AG04450 (cell line): Measurements from ENCODE around the gene GLE1. TPM values are rescaled to one million over a fixed set of nuclear protein-coding genes. Genes with fewer than 3 reads are reported as not detected.

ENCODE experiments used
- CTCF ChIA-PET: fragments of 300-600, 350-600 bp; formaldehyde crosslinking; extraction: SDS; loops from one replicate; lab custom pipeline; 2022; ENCODE audit warnings: antibody characterized with exemption, inconsistent platforms; lab: Charles Lee
- POLR2A ChIA-PET: fragments of 350-600 bp; formaldehyde crosslinking; extraction: SDS; loops from one replicate; lab custom pipeline; 2021; ENCODE audit warnings: antibody characterized with exemption, inconsistent platforms; lab: Yijun Ruan, JAX
- DNase-seq: peaks from one replicate; pipeline ENCODE4 v3.0.0-alpha.2; 2011; ENCODE audit warnings: low read depth, low spot score
- H3K27ac ChIP-seq: one replicate; pipeline ENCODE4 v1.5.1; 2012; ENCODE audit warnings: low read depth, low read length, control low read depth
- H3K27me3 ChIP-seq: one replicate; pipeline ENCODE4 v1.6.0; 2012; ENCODE audit warnings: low read length; ENCODE audit not compliant: control insufficient read depth, insufficient read depth
- H3K4me3 ChIP-seq: 2 replicates; pipeline ENCODE4 v1.5.1; 2011; ENCODE audit warnings: mild to moderate bottlenecking, low read depth, low read length, control low read depth
- H3K9me3 ChIP-seq: 2 replicates; pipeline ENCODE4 v1.5.1; 2012; ENCODE audit warnings: low read length; ENCODE audit not compliant: control insufficient read depth, insufficient read depth
- CTCF ChIP-seq: IDR thresholded peaks from 2 replicates; pipeline ENCODE4 v1.5.1; 2011; ENCODE audit warnings: low read depth, low read length, control low read depth, inconsistent platforms
- polyA plus RNA-seq: library from polyadenylated mRNA; depleted of rRNA; stranded (reverse); fragments of >200 nt; gene quantifications from 2 replicates; pipeline ENCODE4 v1.2.3, GENCODE V29; 2011

The GLE1 gene
- polyA plus RNA-seq, 1 experiment: 27.3 TPM

GRCh38 chr9:128457207-128457606 lies 47.3 kb upstream of the GLE1 start:
- no peaks in the 10 kb centered on the region for H3K27me3 ChIP-seq
- ChIA-PET POLR2A (interaction anchor here (0.7 kb wide), 1 partner anchor 57 kb away, joined by 4 read pairs; no protein-coding TSS in a partner anchor), CTCF (interaction anchor here (1.7 kb wide), 1 partner anchor 18 kb away, joined by 5 read pairs; no protein-coding TSS in a partner anchor)
- no peak overlapping the region for H3K27ac ChIP-seq
- peak overlapping the region; percentile 82 for H3K4me3 ChIP-seq
- no peaks in the 10 kb centered on the region; the same call in 1 of the 2 replicates for H3K9me3 ChIP-seq
- no peak for TF ChIP-seq CTCF
- DNase-seq: no peak

GRCh38 chr9:128459011-128459410 lies 45.5 kb upstream of the GLE1 start:
- Histone ChIP-seq H3K27me3 (no peaks in the 10 kb centered on the region), H3K27ac (no peak overlapping the region), H3K4me3 (no peak overlapping the region), H3K9me3 (no peaks in the 10 kb centered on the region; the same call in 1 of the 2 replicates)
- CTCF ChIA-PET: interaction anchor here (0.7 kb wide), 1 partner anchor 41 kb away, joined by 6 read pairs; no protein-coding TSS in a partner anchor
- DNase-seq: no peak
- POLR2A ChIA-PET: interaction anchor here (0.6 to 0.7 kb wide), 3 partner anchors 9 to 108 kb away, joined by 4 to 11 read pairs (median 4); partner anchors contain the start of gene CERCAM
- no peak for TF ChIP-seq CTCF

GRCh38 chr9:128469070-128469469 lies 35.4 kb upstream of the GLE1 start:
- Histone ChIP-seq H3K4me3 (no peak overlapping the region), H3K27ac (no peak overlapping the region), H3K9me3 (no peaks in the 10 kb centered on the region), H3K27me3 (no peaks in the 10 kb centered on the region)
- DNase-seq: no peak
- no peak for TF ChIP-seq CTCF
- ChIA-PET POLR2A (no interaction called here), CTCF (interaction anchor here (0.7 to 0.9 kb wide), 3 partner anchors 31 to 107 kb away, joined by 3 to 4 read pairs (median 3); no protein-coding TSS in a partner anchor)

GRCh38 chr9:128470560-128470959 lies 34.0 kb upstream of the GLE1 start:
- Histone ChIP-seq H3K9me3 (no peaks in the 10 kb centered on the region), H3K27me3 (no peaks in the 10 kb centered on the region), H3K27ac (no peak overlapping the region), H3K4me3 (no peak overlapping the region)
- CTCF ChIA-PET: no interaction called here
- POLR2A ChIA-PET: no interaction called here
- DNase-seq: no peak
- TF ChIP-seq CTCF: no peak

- POLR2A ChIA-PET: no interaction called here
- Histone ChIP-seq H3K27ac (no peak overlapping the region), H3K9me3 (no peaks in the 10 kb centered on the region), H3K4me3 (no peak overlapping the region), H3K27me3 (no peaks in the 10 kb centered on the region)
- no peak for DNase-seq
- CTCF ChIA-PET: no interaction called here
- TF ChIP-seq CTCF: no peak
These were observed 31.4 kb upstream of the GLE1 start for GRCh38 chr9:128473104-128473503.
